B cell (primary cell): Measurements from ENCODE around the gene BBS7. TPM values are rescaled to one million over a fixed set of nuclear protein-coding genes. Genes with fewer than 3 reads are reported as not detected.

ENCODE experiments used
- ATAC-seq: fragments of 200-7000 bp; cut with Tn5 transposase; one replicate; pipeline ENCODE4 v1.10.0; 2021; ENCODE audit warnings: low read depth, mild to moderate bottlenecking, moderate number of reproducible peaks, moderate library complexity
- CTCF ChIA-PET: fragments of 350-600 bp; sonication (Branson Sonifier 250); formaldehyde crosslinking; loops from one replicate; lab custom pipeline; 2021; ENCODE audit warnings: antibody characterized with exemption, inconsistent platforms; lab: Charles Lee
- POLR2A ChIA-PET: fragments of 350-600 bp; sonication (Branson Sonifier 250); formaldehyde crosslinking; loops from one replicate; lab custom pipeline; 2021; ENCODE audit warnings: antibody characterized with exemption; lab: Charles Lee
- DNase-seq: peaks from one replicate; pipeline ENCODE4 v3.0.0; 2013
- H2AFZ ChIP-seq: 2 replicates; pipeline ENCODE4 v1.6.1; 2012; ENCODE audit warnings: mild to moderate bottlenecking, low read depth, low read length; ENCODE audit not compliant: insufficient read depth, poor library complexity, severe bottlenecking
- H3K27ac ChIP-seq, 2 donors: 1 replicate in 1 of 2; 2 replicates in 1 of 2; pipeline ENCODE4 v1.5.1; 2012 to 2013; ENCODE audit warnings: low read length in 2 of 2, mild to moderate bottlenecking in 2 of 2, moderate library complexity in 1 of 2
- H3K27me3 ChIP-seq, 4 experiments: fragments of 200-600 bp in 1 of 4; sonication (generic) in 1 of 4; replicated peaks in 1 of 4; 1 replicate in 2 of 4; 2 replicates in 2 of 4; pipeline versions ENCODE4 v1.6.1 to v1.7.0; 2013 to 2016; ENCODE audit warnings: low read length in 3 of 4, mild to moderate bottlenecking in 2 of 4, mixed read lengths in 1 of 4, moderate library complexity in 1 of 4; ENCODE audit not compliant: insufficient read depth in 4 of 4, control insufficient read depth in 3 of 4; ENCODE audit errors: control extremely low read depth in 1 of 4
- H3K36me3 ChIP-seq, 2 experiments: replicated peaks in 1 of 2; 1 replicate in 1 of 2; 2 replicates in 1 of 2; pipeline versions ENCODE4 v1.6.1 to v1.7.1; 2013; ENCODE audit warnings: low read length in 1 of 2; ENCODE audit not compliant: insufficient read depth in 2 of 2, control insufficient read depth in 1 of 2; ENCODE audit errors: control extremely low read depth in 1 of 2, extremely low read depth in 1 of 2
- H3K4me1 ChIP-seq, 2 donors: fragments of 200-600 bp in 1 of 2; sonication (generic) in 1 of 2; 1 replicate in 1 of 2; 2 replicates in 1 of 2; pipeline versions ENCODE4 v1.5.1 to v1.6.1; 2013 to 2017; ENCODE audit warnings: low read length in 2 of 2; ENCODE audit not compliant: control insufficient read depth in 2 of 2, insufficient read depth in 2 of 2
- H3K4me2 ChIP-seq: replicated peaks from 2 replicates; pipeline ENCODE3; 2012; ENCODE audit warnings: mild to moderate bottlenecking, low read depth, low read length; ENCODE audit not compliant: poor library complexity, severe bottlenecking
- H3K4me3 ChIP-seq, 5 experiments: fragments of 200-600 bp in 1 of 5; sonication (generic) in 1 of 5; 1 replicate in 3 of 5; 2 replicates in 2 of 5; pipeline versions ENCODE4 v1.5.1 to v1.7.0; 2011 to 2016; ENCODE audit warnings: low read length in 4 of 5, mild to moderate bottlenecking in 4 of 5, low read depth in 2 of 5, control low read depth in 1 of 5, moderate library complexity in 1 of 5; ENCODE audit not compliant: insufficient read depth in 1 of 5; ENCODE audit errors: control extremely low read depth in 1 of 5, extremely low read depth in 1 of 5
- H3K79me2 ChIP-seq: fragments of 200-600 bp; sonication (generic); one replicate; pipeline ENCODE4 v1.6.0; 2016; ENCODE audit warnings: low read length; ENCODE audit not compliant: control insufficient read depth, insufficient read depth
- H3K9ac ChIP-seq: fragments of 200-600 bp; sonication (generic); 2 replicates; pipeline ENCODE4 v1.6.1; 2017; ENCODE audit warnings: mild to moderate bottlenecking, low read length, moderate library complexity
- H3K9me3 ChIP-seq, 3 donors: one replicate each; pipeline versions ENCODE4 v1.6.1 to v1.7.1; 2013; ENCODE audit warnings: low read length in 2 of 3; ENCODE audit not compliant: control insufficient read depth in 2 of 3, insufficient read depth in 1 of 3; ENCODE audit errors: control extremely low read depth in 1 of 3
- H4K20me1 ChIP-seq: 2 replicates; pipeline ENCODE4 v1.6.0; 2012; ENCODE audit warnings: mild to moderate bottlenecking, low read length; ENCODE audit not compliant: insufficient read depth, control insufficient read depth, poor library complexity, severe bottlenecking
- H3K27ac Mint-ChIP-seq: one replicate; pipeline ENCODE4 v1.8.0; 2021; ENCODE audit warnings: mixed read lengths
- H3K27me3 Mint-ChIP-seq: one replicate; pipeline ENCODE4 v1.8.0; 2021; ENCODE audit warnings: mixed read lengths
- H3K4me1 Mint-ChIP-seq: one replicate; pipeline ENCODE4 v1.8.0; 2021; ENCODE audit warnings: mixed read lengths
- H3K4me3 Mint-ChIP-seq: one replicate; pipeline ENCODE4 v1.8.0; 2021; ENCODE audit warnings: mixed read lengths
- H3K9me3 Mint-ChIP-seq: one replicate; pipeline ENCODE4 v1.8.0; 2022; ENCODE audit warnings: mixed read lengths; ENCODE audit not compliant: insufficient read depth
- CTCF ChIP-seq: fragments of 200-600 bp; IDR thresholded peaks from one replicate; pipeline ENCODE4 v1.8.0; 2022; ENCODE audit warnings: antibody characterized with exemption, mild to moderate bottlenecking
- EZH2 ChIP-seq: IDR thresholded peaks from 2 replicates; pipeline ENCODE4 v1.6.1; 2012; ENCODE audit warnings: borderline replicate concordance, low read depth, mild to moderate bottlenecking, moderate library complexity, low read length; ENCODE audit not compliant: insufficient read depth, poor library complexity, severe bottlenecking
- WGBS: methylation state at CpG from one replicate; pipeline ENCODE4 v1.1.5; 2013; ENCODE audit warnings: missing lambda C conversion rate; ENCODE audit not compliant: insufficient coverage; 5-methylcytosine and 5-hydroxymethylcytosine counted together
- intact Hi-C: fragments of 100-400 bp; cut with micrococcal nuclease; formaldehyde crosslinking; loops from one replicate; pipeline ENCODE4 v1.10.0; 2022
- polyA plus RNA-seq: library from polyadenylated mRNA; depleted of rRNA; stranded (reverse); fragments of >200 nt; gene quantifications from 2 replicates; pipeline ENCODE4 v1.2.3, GENCODE V29; 2012
- total RNA-seq, 2 donors: library from RNA; stranded (reverse); fragments of 120-200 nt in 1 of 2; gene quantifications; 1 replicate in 1 of 2; 2 replicates in 1 of 2; pipeline versions ENCODE4 v1.2.3 to v1.2.4, GENCODE V29; 2013 to 2022

The BBS7 gene
- total and polyA plus RNA-seq, 2 donors (not counting 1 experiment from before 2014, with no cell fraction given) = 4.3 to 9.1 TPM

GRCh38 chr4:121778991-121779628 is 91.2 kb downstream of the BBS7 start:
- POLR2A ChIA-PET = no interaction called here
- Histone ChIP-seq H3K79me2 (no peaks in the 10 kb centered on the region), H2AFZ (no peak overlapping the region), H3K4me3 (no peak overlapping the region), H3K27me3 (peaks cover 0 to 8% (median 4%) of the 10 kb centered on the region in 4 experiments), H3K36me3 (no peaks in the 10 kb centered on the region), H3K4me1 (no peaks in the 10 kb centered on the region), H3K4me2 (no peak overlapping the region), H3K27ac (no peak overlapping the region), H3K9me3 (peaks cover 0 to under 1% (median 0%) of the 10 kb centered on the region in 3 donors), H4K20me1 (no peaks in the 10 kb centered on the region), H3K9ac (no peak overlapping the region)
- Mint-ChIP-seq H3K4me3 (no peak overlapping the region), H3K27ac (no peak overlapping the region), H3K4me1 (no peaks in the 10 kb centered on the region), H3K27me3 (peaks cover 25% of the 10 kb centered on the region), H3K9me3 (peaks cover 2% of the 10 kb centered on the region)
- CTCF ChIA-PET = no interaction called here
- intact Hi-C loops = no loop called here
- WGBS = no CpG with 5 or more reads among the region's 8 CpGs
- DNase-seq (no peak), ATAC-seq (no peak)
- TF ChIP-seq CTCF (no peak), EZH2 (no peak)

DNA sequence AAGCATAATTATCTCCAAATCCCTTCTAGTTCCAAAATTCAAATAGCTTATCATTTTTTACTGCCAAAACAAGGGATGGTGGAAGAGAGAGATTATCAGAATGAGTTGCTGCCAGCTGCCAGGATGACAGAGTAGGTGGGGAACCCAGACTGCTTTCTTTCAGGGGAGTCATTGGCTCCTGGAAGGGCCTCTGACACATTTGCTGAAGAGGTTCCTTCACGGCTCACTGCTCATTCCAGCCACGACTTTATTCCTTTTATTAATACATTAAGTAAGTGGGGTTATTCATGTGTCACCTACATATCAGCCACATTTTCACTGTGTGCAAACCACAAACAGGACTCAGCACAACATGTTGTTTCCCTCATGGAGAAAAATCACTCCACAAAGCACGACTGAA is 92.6 kb downstream of the BBS7 start:
- intact Hi-C loops = no loop called here
- Mint-ChIP-seq H3K4me3 (no peak overlapping the region), H3K27me3 (peaks cover 23% of the 10 kb centered on the region), H3K9me3 (no peaks in the 10 kb centered on the region), H3K27ac (no peak overlapping the region), H3K4me1 (no peaks in the 10 kb centered on the region)
- Histone ChIP-seq H3K36me3 (no peaks in the 10 kb centered on the region), H3K4me1 (no peaks in the 10 kb centered on the region), H3K9ac (no peak overlapping the region), H3K27me3 (peaks cover 0 to 4% (median 3%) of the 10 kb centered on the region in 4 experiments), H3K9me3 (no peaks in the 10 kb centered on the region), H3K79me2 (no peaks in the 10 kb centered on the region), H4K20me1 (no peaks in the 10 kb centered on the region), H2AFZ (no peak overlapping the region), H3K4me2 (no peak overlapping the region), H3K27ac (no peak overlapping the region), H3K4me3 (no peak overlapping the region)
- no peak for ATAC-seq
- ChIA-PET CTCF (no interaction called here), POLR2A (no interaction called here)
- DNase-seq = no peak
- WGBS = 75% methylated on average over 1 of the region's 3 CpGs
- no peak for TF ChIP-seq CTCF
- no peak for TF ChIP-seq EZH2
